GM23338 (cell line): ENCODE results near the gene NOL12. TPM values are rescaled to one million over a fixed set of nuclear protein-coding genes. Genes with fewer than 3 reads are reported as not detected.

Experiments
- ATAC-seq: fragments of 200-7000 bp; cut with Tn5 transposase; 3 replicates; pipeline ENCODE4 v1.9.1; 2020
- DNase-seq: peaks from one replicate; pipeline ENCODE4 v3.0.0-alpha.2; 2015; ENCODE audit warnings: low spot score
- H2AFZ ChIP-seq: fragments of 200-600 bp; sonication (generic); 2 replicates; pipeline ENCODE4 v1.8.0; 2016; ENCODE audit warnings: antibody characterized with exemption, mild to moderate bottlenecking, moderate library complexity
- H3F3A ChIP-seq: fragments of 200-600 bp; sonication (generic); replicated peaks from 2 replicates; pipeline ENCODE4 v1.8.0; 2017; ENCODE audit warnings: antibody characterized with exemption, mixed run types, low read depth
- H3K27ac ChIP-seq: fragments of 200-600 bp; sonication (generic); 2 replicates; pipeline ENCODE4 v1.6.1; 2016; ENCODE audit warnings: low read depth
- H3K27me3 ChIP-seq: fragments of 200-600 bp; sonication (generic); 2 replicates; pipeline ENCODE4 v1.8.0; 2016; ENCODE audit warnings: mild to moderate bottlenecking, mixed run types, moderate library complexity; ENCODE audit not compliant: insufficient read depth
- H3K36me3 ChIP-seq: fragments of 200-600 bp; sonication (generic); 2 replicates; pipeline ENCODE4 v1.8.0; 2016; ENCODE audit warnings: mild to moderate bottlenecking; ENCODE audit not compliant: insufficient read depth
- H3K4me1 ChIP-seq: fragments of 200-600 bp; sonication (generic); 2 replicates; pipeline ENCODE4 v1.8.0; 2016; ENCODE audit warnings: mild to moderate bottlenecking, moderate library complexity; ENCODE audit not compliant: insufficient read depth
- H3K4me2 ChIP-seq: fragments of 200-600 bp; sonication (generic); 2 replicates; pipeline ENCODE4 v1.7.1; 2017; ENCODE audit warnings: mixed run types
- H3K4me3 ChIP-seq: fragments of 200-600 bp; sonication (generic); 2 replicates; pipeline ENCODE4 v1.6.1; 2016; ENCODE audit warnings: mixed run types
- H3K79me2 ChIP-seq: fragments of 200-600 bp; sonication (generic); replicated peaks from 2 replicates; pipeline ENCODE4 v1.8.0; 2017; ENCODE audit warnings: mild to moderate bottlenecking; ENCODE audit not compliant: insufficient read depth
- H3K9me2 ChIP-seq: fragments of 200-600 bp; sonication (generic); 2 replicates; pipeline ENCODE4 v1.8.0; 2017; ENCODE audit not compliant: insufficient read depth
- H4K20me1 ChIP-seq: fragments of 200-600 bp; sonication (generic); replicated peaks from 2 replicates; pipeline ENCODE4 v1.8.0; 2017; ENCODE audit warnings: mild to moderate bottlenecking; ENCODE audit not compliant: insufficient read depth
- H3K27ac Mint-ChIP-seq: 2 replicates; pipeline ENCODE4 v1.8.0; 2020; ENCODE audit warnings: inconsistent platforms, mild to moderate bottlenecking, moderate library complexity, mixed read lengths
- H3K27me3 Mint-ChIP-seq: 3 replicates; pipeline ENCODE4 v1.8.0; 2022; ENCODE audit warnings: low read depth, mild to moderate bottlenecking, moderate library complexity, mixed read lengths, inconsistent platforms; ENCODE audit not compliant: insufficient read depth, poor library complexity
- H3K36me3 Mint-ChIP-seq: 3 replicates; pipeline ENCODE4 v1.8.0; 2021; ENCODE audit warnings: low read depth, mild to moderate bottlenecking, inconsistent platforms, moderate library complexity, mixed read lengths
- H3K4me1 Mint-ChIP-seq: 3 replicates; pipeline ENCODE4 v1.8.0; 2020; ENCODE audit warnings: mild to moderate bottlenecking, inconsistent platforms, mixed read lengths
- H3K4me3 Mint-ChIP-seq: 3 replicates; pipeline ENCODE4 v1.8.0; 2021; ENCODE audit warnings: moderate library complexity, mild to moderate bottlenecking, inconsistent platforms, mixed read lengths
- H3K9me3 Mint-ChIP-seq: 3 replicates; pipeline ENCODE4 v1.8.0; 2020; ENCODE audit warnings: moderate library complexity, mild to moderate bottlenecking, inconsistent platforms, mixed read lengths
- CREB1 ChIP-seq: fragments of 250-450 bp; sonication (Bioruptor Pico); IDR thresholded peaks from 2 replicates; pipeline ENCODE4 v1.5.0; 2020; ENCODE audit warnings: low read depth, mild to moderate bottlenecking, moderate library complexity
- EZH2 ChIP-seq: fragments of 200-600 bp; sonication (generic); IDR thresholded peaks from one replicate; pipeline ENCODE4 v1.8.0; 2017; ENCODE audit warnings: antibody characterized with exemption, mild to moderate bottlenecking, low read depth; ENCODE audit not compliant: unreplicated experiment
- EZH2phosphoT487 ChIP-seq: fragments of 200-600 bp; sonication (generic); IDR thresholded peaks from one replicate; pipeline ENCODE4 v1.8.1; 2018; ENCODE audit warnings: antibody characterized with exemption; ENCODE audit not compliant: unreplicated experiment
- NANOG ChIP-seq: IDR thresholded peaks from 2 replicates; pipeline ENCODE4 v1.6.1; 2016; ENCODE audit warnings: antibody characterized with exemption, borderline replicate concordance
- POLR2AphosphoS5 ChIP-seq: IDR thresholded peaks from 2 replicates; pipeline ENCODE4 v1.6.1; 2016; ENCODE audit warnings: antibody characterized with exemption, low read depth
- STAT1 ChIP-seq: IDR thresholded peaks from one replicate; pipeline ENCODE4 v1.6.1; 2016; ENCODE audit warnings: antibody characterized with exemption; ENCODE audit not compliant: unreplicated experiment
- ZNF114 ChIP-seq: fragments of 250-450 bp; sonication (Bioruptor Pico); IDR thresholded peaks from 2 replicates; pipeline ENCODE4 v1.5.0; 2020; ENCODE audit warnings: mild to moderate bottlenecking, moderate library complexity
- ZNF331 ChIP-seq: fragments of 250-450 bp; sonication (Bioruptor Pico); IDR thresholded peaks from 2 replicates; pipeline ENCODE4 v1.5.0; 2020; ENCODE audit warnings: low read depth, mild to moderate bottlenecking, moderate library complexity
- ZNF462 ChIP-seq: fragments of 250-450 bp; sonication (Bioruptor Pico); IDR thresholded peaks from 2 replicates; pipeline ENCODE4 v1.5.0; 2020; ENCODE audit warnings: mild to moderate bottlenecking, moderate library complexity
- polyA plus RNA-seq: library from polyadenylated mRNA; unstranded; fragments of >200 nt; fragmentation: Nextera tagmentation; extraction: Ambion mirVana; gene quantifications from 2 replicates; pipeline ENCODE4 v1.2.1, GENCODE V29; 2016
- total RNA-seq: library from RNA; depleted of rRNA; stranded (reverse); fragments of >200 nt; shearing (Covaris generic); gene quantifications from 2 replicates; pipeline ENCODE4 v1.2.3, GENCODE V29; 2014
- TF ChIP-seq, protein P1 (sequence below): IDR thresholded peaks from 2 replicates; pipeline ENCODE4 v1.6.1; 2016; ENCODE audit warnings: antibody characterized with exemption
- TF ChIP-seq, protein P2 (sequence below): IDR thresholded peaks from one replicate; pipeline ENCODE4 v1.6.1; 2018; ENCODE audit warnings: antibody characterized with exemption; ENCODE audit not compliant: unreplicated experiment
- TF ChIP-seq, protein P3 (sequence below), 2 experiments: fragments of 200-600 bp in 1 of 2; sonication (generic) in 1 of 2; conservative IDR thresholded peaks; 2 replicates each; pipeline versions ENCODE4 v1.5.1 to v1.6.1; 2016 to 2017; ENCODE audit warnings: antibody characterized with exemption in 2 of 2, low read depth in 2 of 2, mild to moderate bottlenecking in 2 of 2, moderate library complexity in 1 of 2

The NOL12 gene
- total and polyA plus RNA-seq, 2 experiments from 2014 or later, result 22.2 to 48.5 TPM

- Histone ChIP-seq H4K20me1 (no peaks in the 10 kb centered on the region; the same call in 1 of the 2 replicates), H3K4me3 (no peak overlapping the region), H3F3A (peaks cover 42% of the 10 kb centered on the region), H2AFZ (no peak overlapping the region), H3K27me3 (no peaks in the 10 kb centered on the region), H3K4me1 (peaks cover 33% of the 10 kb centered on the region), H3K4me2 (0 out of 2 replicates have a peak overlapping the region, but pooled peaks have one; percentile 20), H3K9me2 (no peaks in the 10 kb centered on the region), H3K79me2 (peaks cover 6% of the 10 kb centered on the region; the same call in 1 of the 2 replicates), H3K36me3 (no peaks in the 10 kb centered on the region), H3K27ac (no peak overlapping the region)
- Mint-ChIP-seq H3K27ac (no peak overlapping the region), H3K27me3 (peaks cover 25% of the 10 kb centered on the region), H3K4me3 (no peak overlapping the region), H3K36me3 (no peaks in the 10 kb centered on the region; the same call in 2 of the 3 replicates), H3K4me1 (peaks cover 41% of the 10 kb centered on the region), H3K9me3 (no peaks in the 10 kb centered on the region)
- DNase-seq, result no peak
- TF ChIP-seq, protein P1, sequence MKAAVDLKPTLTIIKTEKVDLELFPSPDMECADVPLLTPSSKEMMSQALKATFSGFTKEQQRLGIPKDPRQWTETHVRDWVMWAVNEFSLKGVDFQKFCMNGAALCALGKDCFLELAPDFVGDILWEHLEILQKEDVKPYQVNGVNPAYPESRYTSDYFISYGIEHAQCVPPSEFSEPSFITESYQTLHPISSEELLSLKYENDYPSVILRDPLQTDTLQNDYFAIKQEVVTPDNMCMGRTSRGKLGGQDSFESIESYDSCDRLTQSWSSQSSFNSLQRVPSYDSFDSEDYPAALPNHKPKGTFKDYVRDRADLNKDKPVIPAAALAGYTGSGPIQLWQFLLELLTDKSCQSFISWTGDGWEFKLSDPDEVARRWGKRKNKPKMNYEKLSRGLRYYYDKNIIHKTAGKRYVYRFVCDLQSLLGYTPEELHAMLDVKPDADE, result no peak
- TF ChIP-seq, protein P2, sequence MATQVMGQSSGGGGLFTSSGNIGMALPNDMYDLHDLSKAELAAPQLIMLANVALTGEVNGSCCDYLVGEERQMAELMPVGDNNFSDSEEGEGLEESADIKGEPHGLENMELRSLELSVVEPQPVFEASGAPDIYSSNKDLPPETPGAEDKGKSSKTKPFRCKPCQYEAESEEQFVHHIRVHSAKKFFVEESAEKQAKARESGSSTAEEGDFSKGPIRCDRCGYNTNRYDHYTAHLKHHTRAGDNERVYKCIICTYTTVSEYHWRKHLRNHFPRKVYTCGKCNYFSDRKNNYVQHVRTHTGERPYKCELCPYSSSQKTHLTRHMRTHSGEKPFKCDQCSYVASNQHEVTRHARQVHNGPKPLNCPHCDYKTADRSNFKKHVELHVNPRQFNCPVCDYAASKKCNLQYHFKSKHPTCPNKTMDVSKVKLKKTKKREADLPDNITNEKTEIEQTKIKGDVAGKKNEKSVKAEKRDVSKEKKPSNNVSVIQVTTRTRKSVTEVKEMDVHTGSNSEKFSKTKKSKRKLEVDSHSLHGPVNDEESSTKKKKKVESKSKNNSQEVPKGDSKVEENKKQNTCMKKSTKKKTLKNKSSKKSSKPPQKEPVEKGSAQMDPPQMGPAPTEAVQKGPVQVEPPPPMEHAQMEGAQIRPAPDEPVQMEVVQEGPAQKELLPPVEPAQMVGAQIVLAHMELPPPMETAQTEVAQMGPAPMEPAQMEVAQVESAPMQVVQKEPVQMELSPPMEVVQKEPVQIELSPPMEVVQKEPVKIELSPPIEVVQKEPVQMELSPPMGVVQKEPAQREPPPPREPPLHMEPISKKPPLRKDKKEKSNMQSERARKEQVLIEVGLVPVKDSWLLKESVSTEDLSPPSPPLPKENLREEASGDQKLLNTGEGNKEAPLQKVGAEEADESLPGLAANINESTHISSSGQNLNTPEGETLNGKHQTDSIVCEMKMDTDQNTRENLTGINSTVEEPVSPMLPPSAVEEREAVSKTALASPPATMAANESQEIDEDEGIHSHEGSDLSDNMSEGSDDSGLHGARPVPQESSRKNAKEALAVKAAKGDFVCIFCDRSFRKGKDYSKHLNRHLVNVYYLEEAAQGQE, result no peak
- TF ChIP-seq EZH2phosphoT487 (no peak), STAT1 (no peak), ZNF331 (CRISPR knock-in tag) (no peak), ZNF462 (CRISPR knock-in tag) (no peak), POLR2AphosphoS5 (no peak), EZH2 (no peak), NANOG (no peak), CREB1 (CRISPR knock-in tag) (no peak), ZNF114 (no peak)
- TF ChIP-seq, protein P3, sequence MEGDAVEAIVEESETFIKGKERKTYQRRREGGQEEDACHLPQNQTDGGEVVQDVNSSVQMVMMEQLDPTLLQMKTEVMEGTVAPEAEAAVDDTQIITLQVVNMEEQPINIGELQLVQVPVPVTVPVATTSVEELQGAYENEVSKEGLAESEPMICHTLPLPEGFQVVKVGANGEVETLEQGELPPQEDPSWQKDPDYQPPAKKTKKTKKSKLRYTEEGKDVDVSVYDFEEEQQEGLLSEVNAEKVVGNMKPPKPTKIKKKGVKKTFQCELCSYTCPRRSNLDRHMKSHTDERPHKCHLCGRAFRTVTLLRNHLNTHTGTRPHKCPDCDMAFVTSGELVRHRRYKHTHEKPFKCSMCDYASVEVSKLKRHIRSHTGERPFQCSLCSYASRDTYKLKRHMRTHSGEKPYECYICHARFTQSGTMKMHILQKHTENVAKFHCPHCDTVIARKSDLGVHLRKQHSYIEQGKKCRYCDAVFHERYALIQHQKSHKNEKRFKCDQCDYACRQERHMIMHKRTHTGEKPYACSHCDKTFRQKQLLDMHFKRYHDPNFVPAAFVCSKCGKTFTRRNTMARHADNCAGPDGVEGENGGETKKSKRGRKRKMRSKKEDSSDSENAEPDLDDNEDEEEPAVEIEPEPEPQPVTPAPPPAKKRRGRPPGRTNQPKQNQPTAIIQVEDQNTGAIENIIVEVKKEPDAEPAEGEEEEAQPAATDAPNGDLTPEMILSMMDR (conservative IDR thresholded peaks at IDR 0.05; ENCODE audit: low read depth in 2 of 2), result no peak
- ATAC-seq, result no peak
Measured at GRCh38 chr22:37636949-37637273, 49.2 kb upstream of the NOL12 start.
